Measurements from ENCODE around the gene RHBDD1. TPM values are rescaled to one million over a fixed set of nuclear protein-coding genes. Genes with fewer than 3 reads are reported as not detected.

Gene RHBDD1
- polyA plus RNA-seq, 1 donor from 2014 or later, result 5.4 TPM

GRCh38 chr2:226797289-226797988 is 38.4 kb upstream of the RHBDD1 start:
- H3K9me2 ChIP-seq (ENCODE audit: insufficient read depth, low read length), result no peaks in the 10 kb centered on the region
- H3K27me3 ChIP-seq (ENCODE audit: insufficient read depth, low read depth, low read length), result no peaks in the 10 kb centered on the region
- no peaks in the 10 kb centered on the region for H4K20me1 ChIP-seq (ENCODE audit: insufficient read depth)
- H3K9ac ChIP-seq (ENCODE audit: low read length), result no peak overlapping the region
- H3K79me2 ChIP-seq (replicated peaks; ENCODE audit: insufficient read depth, low read length), result peaks cover 68% of the 10 kb centered on the region
- H3K4me2 ChIP-seq (ENCODE audit: low read length), result no peak overlapping the region
- H2AFZ ChIP-seq (ENCODE audit: low read depth, low read length), result no peak overlapping the region
- peaks cover 12% of the 10 kb centered on the region for H3K36me3 ChIP-seq (ENCODE audit: insufficient read depth, low read length)
- H3F3A ChIP-seq (ENCODE audit: insufficient read depth, low read length, poor library complexity, severe bottlenecking), result peaks cover 3% of the 10 kb centered on the region
- H3K27ac ChIP-seq (ENCODE audit: low read length), result no peak overlapping the region
- peak overlapping the region; percentile 97 for H3K4me3 ChIP-seq (ENCODE audit: low read length)
- H3K9me3 ChIP-seq (ENCODE audit: low read length), result peaks cover 2% of the 10 kb centered on the region
- TF ChIP-seq EZH2 (IDR thresholded peaks at IDR 0.05; ENCODE audit: borderline replicate concordance, insufficient read depth, low read length, poor library complexity, severe bottlenecking), result no peak
- TF ChIP-seq POLR2AphosphoS5 (IDR thresholded peaks at IDR 0.05), result no peak
- TF ChIP-seq, protein P1, sequence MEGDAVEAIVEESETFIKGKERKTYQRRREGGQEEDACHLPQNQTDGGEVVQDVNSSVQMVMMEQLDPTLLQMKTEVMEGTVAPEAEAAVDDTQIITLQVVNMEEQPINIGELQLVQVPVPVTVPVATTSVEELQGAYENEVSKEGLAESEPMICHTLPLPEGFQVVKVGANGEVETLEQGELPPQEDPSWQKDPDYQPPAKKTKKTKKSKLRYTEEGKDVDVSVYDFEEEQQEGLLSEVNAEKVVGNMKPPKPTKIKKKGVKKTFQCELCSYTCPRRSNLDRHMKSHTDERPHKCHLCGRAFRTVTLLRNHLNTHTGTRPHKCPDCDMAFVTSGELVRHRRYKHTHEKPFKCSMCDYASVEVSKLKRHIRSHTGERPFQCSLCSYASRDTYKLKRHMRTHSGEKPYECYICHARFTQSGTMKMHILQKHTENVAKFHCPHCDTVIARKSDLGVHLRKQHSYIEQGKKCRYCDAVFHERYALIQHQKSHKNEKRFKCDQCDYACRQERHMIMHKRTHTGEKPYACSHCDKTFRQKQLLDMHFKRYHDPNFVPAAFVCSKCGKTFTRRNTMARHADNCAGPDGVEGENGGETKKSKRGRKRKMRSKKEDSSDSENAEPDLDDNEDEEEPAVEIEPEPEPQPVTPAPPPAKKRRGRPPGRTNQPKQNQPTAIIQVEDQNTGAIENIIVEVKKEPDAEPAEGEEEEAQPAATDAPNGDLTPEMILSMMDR (IDR thresholded peaks at IDR 0.05; ENCODE audit: poor library complexity, severe bottlenecking), result no peak
- TF ChIP-seq TAF1 (IDR thresholded peaks at IDR 0.05; ENCODE audit: low read depth), result no peak
- no peak for TF ChIP-seq RAD21 (conservative IDR thresholded peaks at IDR 0.05)
- no peak for TF ChIP-seq EP300 (conservative IDR thresholded peaks at IDR 0.05; ENCODE audit: poor library complexity, severe bottlenecking)
- TF ChIP-seq, protein P2, sequence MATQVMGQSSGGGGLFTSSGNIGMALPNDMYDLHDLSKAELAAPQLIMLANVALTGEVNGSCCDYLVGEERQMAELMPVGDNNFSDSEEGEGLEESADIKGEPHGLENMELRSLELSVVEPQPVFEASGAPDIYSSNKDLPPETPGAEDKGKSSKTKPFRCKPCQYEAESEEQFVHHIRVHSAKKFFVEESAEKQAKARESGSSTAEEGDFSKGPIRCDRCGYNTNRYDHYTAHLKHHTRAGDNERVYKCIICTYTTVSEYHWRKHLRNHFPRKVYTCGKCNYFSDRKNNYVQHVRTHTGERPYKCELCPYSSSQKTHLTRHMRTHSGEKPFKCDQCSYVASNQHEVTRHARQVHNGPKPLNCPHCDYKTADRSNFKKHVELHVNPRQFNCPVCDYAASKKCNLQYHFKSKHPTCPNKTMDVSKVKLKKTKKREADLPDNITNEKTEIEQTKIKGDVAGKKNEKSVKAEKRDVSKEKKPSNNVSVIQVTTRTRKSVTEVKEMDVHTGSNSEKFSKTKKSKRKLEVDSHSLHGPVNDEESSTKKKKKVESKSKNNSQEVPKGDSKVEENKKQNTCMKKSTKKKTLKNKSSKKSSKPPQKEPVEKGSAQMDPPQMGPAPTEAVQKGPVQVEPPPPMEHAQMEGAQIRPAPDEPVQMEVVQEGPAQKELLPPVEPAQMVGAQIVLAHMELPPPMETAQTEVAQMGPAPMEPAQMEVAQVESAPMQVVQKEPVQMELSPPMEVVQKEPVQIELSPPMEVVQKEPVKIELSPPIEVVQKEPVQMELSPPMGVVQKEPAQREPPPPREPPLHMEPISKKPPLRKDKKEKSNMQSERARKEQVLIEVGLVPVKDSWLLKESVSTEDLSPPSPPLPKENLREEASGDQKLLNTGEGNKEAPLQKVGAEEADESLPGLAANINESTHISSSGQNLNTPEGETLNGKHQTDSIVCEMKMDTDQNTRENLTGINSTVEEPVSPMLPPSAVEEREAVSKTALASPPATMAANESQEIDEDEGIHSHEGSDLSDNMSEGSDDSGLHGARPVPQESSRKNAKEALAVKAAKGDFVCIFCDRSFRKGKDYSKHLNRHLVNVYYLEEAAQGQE (IDR thresholded peaks at IDR 0.05; ENCODE audit: borderline replicate concordance), result no peak
- no peak for TF ChIP-seq SMC3 (conservative IDR thresholded peaks at IDR 0.05; ENCODE audit: poor library complexity)
- no peak for TF ChIP-seq MXI1 (conservative IDR thresholded peaks at IDR 0.05; ENCODE audit: poor library complexity, severe bottlenecking)

GRCh38 chr2:226797989-226798421 is 37.8 kb upstream of the RHBDD1 start:
- Histone ChIP-seq H3K79me2 (replicated peaks; ENCODE audit: insufficient read depth, low read length) (peaks cover 62% of the 10 kb centered on the region), H3K27me3 (ENCODE audit: insufficient read depth, low read depth, low read length) (no peaks in the 10 kb centered on the region), H3K9ac (ENCODE audit: low read length) (peak overlapping the region; percentile 93), H3K9me2 (ENCODE audit: insufficient read depth, low read length) (no peaks in the 10 kb centered on the region), H3K27ac (ENCODE audit: low read length) (peak overlapping the region; percentile 84), H4K20me1 (ENCODE audit: insufficient read depth) (no peaks in the 10 kb centered on the region), H3K9me3 (ENCODE audit: low read length) (peaks cover 2% of the 10 kb centered on the region), H3F3A (ENCODE audit: insufficient read depth, low read length, poor library complexity, severe bottlenecking) (peaks cover 3% of the 10 kb centered on the region), H3K4me2 (ENCODE audit: low read length) (peak overlapping the region; percentile 76), H2AFZ (ENCODE audit: low read depth, low read length) (peak overlapping the region; percentile 73), H3K4me3 (ENCODE audit: low read length) (peak overlapping the region; percentile 97), H3K36me3 (ENCODE audit: insufficient read depth, low read length) (peaks cover 12% of the 10 kb centered on the region)
- TF ChIP-seq, protein P2 (IDR thresholded peaks at IDR 0.05; ENCODE audit: borderline replicate concordance), result no peak
- TF ChIP-seq, protein P1 (IDR thresholded peaks at IDR 0.05; ENCODE audit: poor library complexity, severe bottlenecking), result no peak
- no peak for TF ChIP-seq TAF1 (IDR thresholded peaks at IDR 0.05; ENCODE audit: low read depth)
- no peak for TF ChIP-seq EP300 (conservative IDR thresholded peaks at IDR 0.05; ENCODE audit: poor library complexity, severe bottlenecking)
- no peak for TF ChIP-seq RAD21 (conservative IDR thresholded peaks at IDR 0.05)
- TF ChIP-seq MXI1 (conservative IDR thresholded peaks at IDR 0.05; ENCODE audit: poor library complexity, severe bottlenecking), result no peak
- TF ChIP-seq EZH2 (IDR thresholded peaks at IDR 0.05; ENCODE audit: borderline replicate concordance, insufficient read depth, low read length, poor library complexity, severe bottlenecking), result no peak
- TF ChIP-seq POLR2AphosphoS5 (IDR thresholded peaks at IDR 0.05), result no peak
- no peak for TF ChIP-seq SMC3 (conservative IDR thresholded peaks at IDR 0.05; ENCODE audit: poor library complexity)
